ENCODE data around the gene IL3RA.

DNA sequence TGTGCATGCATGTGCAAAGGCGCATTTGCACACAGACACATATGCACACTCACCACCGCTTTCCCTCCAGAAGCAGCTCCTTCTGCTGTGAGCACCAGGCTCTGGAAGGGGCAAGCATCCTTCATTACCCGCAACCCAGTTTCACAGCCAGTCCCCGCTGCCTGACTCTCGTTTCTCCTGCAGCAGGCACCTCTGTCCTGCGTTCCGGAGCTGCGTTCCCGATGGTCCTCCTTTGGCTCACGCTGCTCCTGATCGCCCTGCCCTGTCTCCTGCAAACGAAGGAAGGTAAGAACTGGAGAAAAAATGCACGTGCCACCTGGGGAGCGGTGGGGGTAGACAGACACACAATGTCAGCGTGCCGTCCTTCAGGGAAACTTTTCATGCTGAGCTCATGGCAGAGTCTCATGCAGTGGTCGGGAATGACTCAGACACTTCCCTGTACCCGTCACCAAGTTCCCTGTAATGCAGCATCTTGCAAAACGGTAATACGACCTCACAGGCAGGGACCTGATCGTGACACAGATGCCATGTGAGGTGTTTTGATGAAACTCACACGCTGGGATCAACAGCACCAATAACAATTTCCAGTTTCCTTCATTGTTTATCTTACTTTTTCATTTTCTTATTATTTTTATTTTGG, 5.1 kb downstream of the IL3RA start:
- TF ChIP-seq, protein P1, sequence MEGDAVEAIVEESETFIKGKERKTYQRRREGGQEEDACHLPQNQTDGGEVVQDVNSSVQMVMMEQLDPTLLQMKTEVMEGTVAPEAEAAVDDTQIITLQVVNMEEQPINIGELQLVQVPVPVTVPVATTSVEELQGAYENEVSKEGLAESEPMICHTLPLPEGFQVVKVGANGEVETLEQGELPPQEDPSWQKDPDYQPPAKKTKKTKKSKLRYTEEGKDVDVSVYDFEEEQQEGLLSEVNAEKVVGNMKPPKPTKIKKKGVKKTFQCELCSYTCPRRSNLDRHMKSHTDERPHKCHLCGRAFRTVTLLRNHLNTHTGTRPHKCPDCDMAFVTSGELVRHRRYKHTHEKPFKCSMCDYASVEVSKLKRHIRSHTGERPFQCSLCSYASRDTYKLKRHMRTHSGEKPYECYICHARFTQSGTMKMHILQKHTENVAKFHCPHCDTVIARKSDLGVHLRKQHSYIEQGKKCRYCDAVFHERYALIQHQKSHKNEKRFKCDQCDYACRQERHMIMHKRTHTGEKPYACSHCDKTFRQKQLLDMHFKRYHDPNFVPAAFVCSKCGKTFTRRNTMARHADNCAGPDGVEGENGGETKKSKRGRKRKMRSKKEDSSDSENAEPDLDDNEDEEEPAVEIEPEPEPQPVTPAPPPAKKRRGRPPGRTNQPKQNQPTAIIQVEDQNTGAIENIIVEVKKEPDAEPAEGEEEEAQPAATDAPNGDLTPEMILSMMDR (conservative IDR thresholded peaks at IDR 0.05; ENCODE audit: low read depth, low read length), result no peak
- TF ChIP-seq EZH2 (IDR thresholded peaks at IDR 0.05; ENCODE audit: borderline replicate concordance, low read depth, low read length, poor library complexity, severe bottlenecking), result no peak

Data from A673 (cell line).